T-helper 2 cell (primary cell): ENCODE measurements around the gene PHYH.
"Not testable (repeated sequence)": the region's sequence is repeated elsewhere in the genome, so short reads cannot be mapped to it uniquely, and the experiment has no call there.

Experiments
- DNase-seq, 5 experiments: peaks; one replicate each; pipeline versions ENCODE4 v3.0.0 to v3.0.0-alpha.2; 2012 to 2022

PHYH gene

DNA sequence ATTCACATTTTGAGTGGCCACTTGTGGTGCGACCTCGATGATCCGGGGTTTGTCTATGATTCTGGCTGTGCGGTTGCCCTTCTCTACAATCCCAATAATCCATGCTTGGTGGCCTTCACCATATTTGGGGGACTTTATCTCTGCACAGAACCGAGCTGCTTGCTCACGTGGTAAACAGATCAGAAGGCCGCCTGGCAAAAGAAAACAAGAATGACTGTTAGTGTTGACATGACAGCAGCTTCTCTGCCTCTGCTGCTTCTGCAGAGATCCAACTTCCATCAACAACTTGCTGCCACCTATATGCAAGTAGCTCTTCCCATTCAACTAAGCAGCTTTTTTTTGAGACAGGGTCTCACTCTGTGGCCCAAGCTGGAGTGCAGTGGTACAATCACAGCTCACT is 19.3 kb upstream of the PHYH start:
- no peak for DNase-seq

DNA sequence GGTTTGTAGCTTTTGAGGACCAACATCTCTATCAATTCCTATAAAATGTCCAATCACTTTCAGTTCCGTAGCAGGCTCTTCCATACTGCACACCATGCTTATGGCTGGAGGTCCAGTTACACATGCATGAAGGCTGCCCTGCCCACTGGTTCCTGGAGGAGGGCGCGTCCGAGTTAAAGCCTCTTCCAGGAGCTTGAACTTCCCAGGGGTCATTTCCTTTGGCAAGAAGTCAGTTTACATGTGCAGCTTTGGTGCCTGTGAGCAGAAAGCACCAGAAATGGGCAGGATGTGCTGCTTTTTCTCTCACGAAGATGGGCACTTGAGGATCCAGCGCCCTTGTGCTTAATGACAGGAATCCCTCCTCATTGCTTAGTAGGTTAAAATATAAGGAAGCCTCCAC is 17.6 kb upstream of the PHYH start:
- no peak for DNase-seq

DNA sequence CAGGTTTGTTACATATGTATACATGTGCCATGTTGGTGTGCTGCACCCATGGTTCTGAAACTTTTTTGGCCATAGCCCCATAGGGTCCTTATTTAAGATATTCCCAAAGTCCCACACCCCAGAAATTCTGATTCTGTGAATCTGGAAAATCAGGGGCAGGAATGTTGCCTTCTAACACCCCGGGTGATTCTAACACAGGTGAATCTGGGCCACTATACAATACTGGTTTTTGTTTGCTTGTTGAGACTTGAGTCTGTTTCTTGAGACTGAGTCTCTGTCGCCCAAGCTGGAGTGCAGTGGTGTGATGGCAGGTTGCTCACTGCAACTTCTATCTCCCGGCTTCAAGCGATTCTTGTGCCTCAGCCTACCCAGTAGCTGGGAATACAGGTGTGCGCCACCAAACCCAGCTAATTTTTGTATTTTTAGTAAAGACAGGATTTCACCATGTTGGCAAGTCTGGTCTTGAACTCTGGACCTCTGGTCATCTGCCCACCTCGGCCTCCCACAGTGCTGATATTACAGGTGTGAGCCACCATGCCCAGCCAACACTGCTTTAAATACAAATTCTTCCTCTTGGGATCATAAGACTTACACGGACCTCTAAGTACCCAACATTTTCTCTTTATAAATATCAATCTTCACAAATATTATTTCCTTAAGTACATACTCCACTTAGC is 16.9 kb upstream of the PHYH start:
- DNase-seq = no peak

DNA sequence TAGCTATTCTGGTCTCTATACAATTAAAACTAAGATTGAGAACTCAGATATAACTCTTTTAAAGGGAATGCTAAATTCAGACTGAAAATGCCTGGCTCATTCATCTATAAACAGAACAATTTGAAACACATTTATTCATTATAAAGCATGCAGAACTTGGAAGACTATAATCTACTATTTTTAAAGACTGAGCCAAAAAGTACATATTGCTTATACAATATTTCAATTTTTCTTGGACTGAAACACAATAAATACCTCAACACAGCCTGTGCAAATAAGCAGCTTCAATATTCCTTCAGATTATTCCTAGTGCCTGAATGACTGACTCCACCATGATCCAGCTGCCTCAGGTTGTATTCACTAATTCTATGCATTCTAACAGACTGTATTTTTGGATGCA is 15.5 kb upstream of the PHYH start:
- DNase-seq = no peak

DNA sequence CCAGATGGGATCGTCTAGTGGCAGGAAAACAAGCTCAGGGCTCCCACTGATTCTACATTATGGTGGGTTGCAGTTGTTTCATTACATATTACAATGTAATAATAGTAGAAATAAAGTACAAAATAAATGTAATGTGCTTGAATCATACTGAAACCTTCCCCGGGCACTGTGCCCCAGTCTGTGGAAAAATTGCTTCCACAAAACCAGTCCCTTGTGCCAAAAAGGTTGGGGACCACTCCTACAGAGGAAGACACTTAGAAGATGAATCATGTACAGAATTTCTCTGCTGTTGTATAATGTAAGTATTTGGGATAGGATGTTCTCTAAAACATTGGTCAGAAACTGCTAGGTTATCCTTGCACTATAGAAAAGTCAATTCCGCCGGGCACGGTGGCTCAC is 11.3 kb upstream of the PHYH start:
- no peak for DNase-seq

DNA sequence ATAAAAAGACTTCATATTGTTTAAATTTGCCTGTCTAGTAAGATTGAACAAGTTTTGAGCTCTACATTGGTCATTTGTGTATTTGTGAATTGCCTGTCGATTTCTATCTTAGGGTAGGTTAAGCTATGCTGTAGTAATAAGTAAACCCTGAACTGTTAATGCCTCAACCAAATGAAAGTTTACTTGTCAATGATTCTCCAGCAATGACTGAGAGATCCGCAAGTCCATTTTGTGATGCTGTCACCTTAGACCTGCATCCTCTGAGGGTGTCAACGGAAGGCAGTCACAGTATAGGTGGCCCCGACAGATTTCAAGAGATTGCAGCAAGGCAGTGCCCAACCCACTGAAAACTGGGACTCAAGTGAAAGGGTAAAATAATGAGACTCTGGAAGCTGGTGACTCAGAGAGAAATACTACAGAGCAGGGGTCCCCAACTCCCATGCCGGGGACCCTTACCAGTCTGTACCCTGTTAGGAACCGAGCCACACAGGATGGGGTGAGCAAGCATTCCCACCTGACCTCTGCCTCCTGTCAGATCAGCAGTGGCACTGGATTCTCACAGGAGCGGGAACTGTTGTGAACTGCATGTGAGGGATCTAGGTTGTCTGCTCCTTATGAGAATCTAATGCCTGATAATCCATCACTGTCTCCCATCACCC is 10.8 kb upstream of the PHYH start:
- no peak for DNase-seq

DNA sequence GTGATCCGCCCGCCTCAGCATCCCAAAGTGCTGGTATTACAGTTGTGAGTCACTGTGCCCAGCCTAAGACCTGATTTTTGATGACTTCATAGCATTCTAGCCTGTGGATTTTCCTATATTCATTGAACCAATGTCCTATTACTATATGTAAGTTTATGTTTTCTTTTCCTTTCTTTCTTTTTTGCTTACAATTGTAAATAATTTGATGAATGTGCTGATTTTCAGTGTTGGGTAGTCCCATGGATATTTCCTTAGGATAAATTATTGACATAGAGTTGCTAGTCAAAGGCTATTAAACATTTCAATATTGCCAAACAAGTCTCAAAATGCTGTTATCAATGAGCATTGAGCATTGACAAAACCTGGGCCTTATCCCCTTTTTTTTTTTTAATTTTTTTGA is 9.9 kb upstream of the PHYH start:
- no peak for DNase-seq

DNA sequence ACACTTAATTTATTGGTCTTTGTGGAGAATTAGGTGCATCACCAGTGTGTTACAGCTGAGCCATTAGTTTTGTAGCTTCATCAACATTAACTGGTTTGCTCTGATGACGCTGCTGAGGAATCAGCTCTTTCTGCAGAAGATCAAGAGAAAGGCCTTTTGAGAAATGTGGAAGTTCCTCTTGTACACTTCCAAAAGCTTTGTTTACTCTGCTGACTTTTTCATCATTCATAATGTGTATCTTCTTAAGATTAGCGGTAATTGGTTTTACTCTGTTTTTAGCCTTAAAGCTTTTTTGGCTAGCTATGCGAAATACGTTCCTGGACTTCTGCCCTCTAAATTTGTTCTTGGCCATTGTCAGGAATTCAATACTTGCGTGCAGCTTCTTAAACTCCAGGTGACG is 8.2 kb upstream of the PHYH start:
- no peak for DNase-seq

DNA sequence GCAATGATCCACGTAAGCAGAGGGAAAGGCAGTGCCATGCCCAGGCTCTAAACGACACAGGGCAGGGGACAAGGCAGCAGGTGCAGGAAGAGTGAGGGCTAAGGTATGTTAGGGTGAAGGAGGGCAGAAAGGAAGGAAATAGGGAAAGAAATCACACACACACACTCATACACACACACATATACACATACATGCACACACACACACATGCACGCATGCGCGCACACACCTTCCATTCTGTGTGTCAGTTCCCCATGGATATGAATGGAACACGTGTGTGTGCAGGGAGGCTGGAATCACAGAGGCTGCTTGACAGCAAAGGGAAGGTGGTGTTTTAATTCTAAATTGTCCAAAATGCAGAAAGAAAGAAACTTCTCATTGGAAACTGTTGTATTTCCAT is 6.2 kb upstream of the PHYH start:
- DNase-seq = no peak

DNA sequence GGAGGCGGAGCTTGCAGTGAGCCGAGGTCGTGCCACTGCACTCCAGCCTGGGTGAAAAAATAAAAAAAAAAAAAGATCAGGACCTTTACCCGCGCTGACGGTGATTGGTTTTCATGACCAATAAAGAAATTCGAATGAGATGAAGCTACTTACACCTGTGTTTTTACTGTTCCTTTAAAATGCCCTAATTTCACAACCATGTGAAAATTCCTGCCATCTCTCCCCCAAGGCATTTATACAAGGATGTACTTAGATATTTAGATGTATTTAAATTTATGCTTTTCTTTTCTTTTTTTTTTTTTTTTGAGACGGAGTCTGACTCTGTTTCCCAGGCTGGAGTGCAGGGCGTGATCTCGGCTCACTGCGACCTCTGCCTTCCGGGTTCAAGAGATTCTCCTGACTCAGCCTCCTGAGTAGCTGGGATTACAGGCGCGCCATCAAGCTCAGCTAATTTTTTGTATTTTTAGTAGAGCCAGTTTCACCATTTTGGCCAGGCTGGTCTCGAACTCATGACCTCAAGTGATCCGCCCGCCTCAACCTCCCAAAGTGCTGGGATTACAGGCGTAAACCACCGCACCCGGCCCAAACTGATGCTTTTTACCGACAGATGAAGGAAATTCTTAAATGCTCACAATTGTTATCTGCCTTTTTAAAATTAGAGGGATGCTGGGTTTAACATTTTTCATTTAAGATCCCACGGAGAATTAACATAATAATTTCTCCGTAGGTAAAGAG is 3.1 kb upstream of the PHYH start:
- no peak for DNase-seq

DNA sequence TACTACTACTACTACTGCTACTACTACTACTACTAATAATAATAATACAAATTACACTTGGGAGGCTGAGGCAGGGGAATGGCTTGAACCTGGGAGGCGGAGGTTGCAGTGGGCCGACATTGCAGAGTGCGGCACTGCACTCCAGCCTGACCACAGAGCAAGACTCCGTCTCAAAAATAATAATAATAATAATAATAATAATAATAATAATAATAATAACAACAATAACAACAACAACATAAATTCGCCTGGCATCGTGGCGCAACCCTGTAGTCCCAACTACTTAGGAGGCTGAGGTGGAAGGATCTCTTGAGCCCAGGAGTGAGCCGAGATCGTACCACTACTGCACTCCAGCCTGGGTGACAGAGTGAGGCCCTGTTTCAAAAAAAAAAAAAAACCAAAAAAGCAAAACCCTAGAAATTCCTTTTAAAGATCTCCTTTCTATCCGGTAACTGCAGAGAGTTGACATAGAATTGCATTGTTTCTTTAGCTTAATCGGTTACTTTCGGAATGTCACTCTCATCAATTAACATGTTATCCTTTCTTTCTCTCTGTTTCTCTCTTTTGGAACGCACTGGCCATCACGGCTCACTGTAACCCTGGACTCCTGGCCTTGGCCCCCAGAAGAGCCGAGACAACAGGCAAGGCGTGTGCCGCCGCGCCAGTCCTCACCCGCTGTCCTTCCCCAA is 972 bp downstream of the PHYH start:
- DNase-seq = no peak

DNA sequence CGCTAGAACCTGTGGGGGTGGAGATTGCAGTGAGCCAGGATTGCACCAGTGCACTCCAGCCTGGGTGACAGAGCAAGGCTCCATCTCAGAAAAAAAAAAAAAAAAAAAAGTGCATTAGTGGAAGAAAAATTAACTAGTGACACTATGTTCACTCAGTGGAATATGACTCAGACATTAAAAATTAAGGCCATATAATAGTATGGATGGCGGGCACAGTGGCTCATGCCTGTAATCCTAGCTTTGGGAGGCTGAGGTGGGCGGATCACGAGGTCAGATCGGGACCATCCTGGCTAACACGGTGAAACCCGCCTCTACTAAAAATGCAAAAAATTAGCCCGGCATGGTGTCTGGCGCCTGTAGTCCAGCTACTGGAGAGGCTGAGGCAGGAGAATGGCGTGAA is 3.4 kb downstream of the PHYH start:
- DNase-seq = no peak

DNA sequence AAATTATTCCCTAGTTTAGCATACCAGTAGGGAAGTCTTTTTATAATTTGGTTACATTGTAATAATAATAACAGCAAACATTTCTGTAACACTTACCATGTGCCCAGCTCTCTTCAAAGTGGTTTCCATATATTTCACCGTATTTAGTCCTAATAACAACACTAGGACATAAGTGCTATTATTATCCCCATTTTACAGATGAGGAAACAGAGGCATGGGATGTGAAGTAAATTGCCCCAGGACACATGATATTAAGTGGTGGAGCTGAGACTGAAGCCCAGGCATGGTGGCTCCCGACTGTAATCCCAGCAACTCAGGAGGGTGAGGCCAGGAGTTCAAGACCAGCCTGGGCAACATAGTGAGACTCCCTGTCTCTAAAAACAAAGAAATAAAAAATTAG is 5.1 kb downstream of the PHYH start:
- DNase-seq = no peak

DNA sequence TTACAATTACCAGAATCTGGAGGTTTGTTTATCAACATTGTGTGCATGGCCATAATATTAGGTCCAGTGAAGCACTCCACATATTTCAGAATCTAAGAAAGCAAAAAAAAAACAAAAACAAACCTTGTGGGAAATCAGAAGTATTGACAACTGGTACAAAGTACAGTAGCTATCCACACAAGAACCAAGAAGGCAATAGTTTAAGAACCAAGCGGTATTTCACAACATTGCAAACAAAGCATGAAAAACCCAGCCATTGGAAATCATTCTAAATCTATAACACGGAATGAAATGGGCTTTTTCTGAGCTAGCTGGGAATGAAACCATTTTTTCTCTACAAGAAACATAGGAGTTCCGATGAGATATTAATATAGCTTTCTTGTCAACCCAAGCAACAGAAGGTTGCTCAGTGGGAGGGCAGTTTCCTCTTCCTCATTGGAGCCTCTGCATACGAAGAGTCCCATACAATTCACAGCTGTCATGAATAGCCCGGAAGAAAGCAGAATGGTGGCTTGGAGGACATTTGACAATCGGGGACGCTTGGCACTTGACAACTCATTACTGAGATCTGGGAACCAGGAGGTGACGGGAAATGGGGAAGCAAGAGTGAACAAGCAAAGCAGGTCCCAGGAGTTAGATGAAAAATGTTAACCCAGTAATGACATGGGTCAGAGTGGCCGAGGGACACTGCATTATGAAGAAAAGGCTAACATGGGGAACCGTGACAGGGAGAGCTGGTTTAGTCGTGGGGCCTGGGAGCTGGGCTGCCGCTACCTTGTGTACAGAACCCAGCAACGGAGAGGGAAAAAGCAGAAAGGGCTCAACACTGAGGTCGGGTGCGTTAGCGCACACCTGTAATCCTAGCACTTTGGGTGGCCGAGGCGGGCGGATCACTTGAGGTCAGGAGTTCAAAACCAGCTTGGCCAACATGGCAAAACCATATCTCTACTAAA is 7.8 kb downstream of the PHYH start:
- no peak for DNase-seq

DNA sequence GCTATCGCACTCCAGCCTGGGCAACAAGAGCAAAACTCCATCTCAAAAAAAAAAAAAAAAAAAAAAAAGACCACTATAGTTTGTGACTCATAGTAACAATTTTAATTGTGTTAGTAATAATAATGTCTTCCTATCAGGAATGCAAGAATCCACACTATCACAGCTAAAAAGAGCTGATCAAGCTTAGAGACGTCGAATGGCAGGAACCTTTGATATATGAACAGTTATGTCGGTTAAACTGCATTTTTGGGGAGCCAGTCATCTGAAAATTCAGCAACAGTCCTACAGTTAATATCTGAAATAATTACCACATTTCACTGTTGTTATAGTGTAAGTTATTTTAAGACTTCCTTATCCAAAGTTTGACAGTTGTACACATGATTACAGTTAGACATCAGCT is 8.8 kb downstream of the PHYH start:
- no peak for DNase-seq

DNA sequence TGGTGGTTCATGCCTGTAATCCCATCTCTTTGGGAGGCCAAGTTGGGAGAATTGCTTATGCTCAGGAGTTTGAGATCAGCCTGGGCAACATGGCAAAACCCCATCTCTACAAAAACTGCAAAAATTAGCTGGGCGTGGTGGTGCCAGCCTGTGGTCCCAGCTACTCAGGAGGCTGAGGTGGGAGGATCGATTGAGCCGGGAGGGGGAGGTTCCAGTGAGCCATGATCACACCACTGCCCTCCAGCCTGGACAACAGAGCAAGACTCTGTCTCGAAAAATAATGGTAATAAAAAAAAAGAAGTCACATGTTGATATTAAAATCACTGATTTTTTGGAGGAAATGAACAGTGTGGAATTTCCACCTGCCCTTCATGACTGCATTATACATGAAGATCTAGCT is 15.8 kb downstream of the PHYH start:
- no peak for DNase-seq

DNA sequence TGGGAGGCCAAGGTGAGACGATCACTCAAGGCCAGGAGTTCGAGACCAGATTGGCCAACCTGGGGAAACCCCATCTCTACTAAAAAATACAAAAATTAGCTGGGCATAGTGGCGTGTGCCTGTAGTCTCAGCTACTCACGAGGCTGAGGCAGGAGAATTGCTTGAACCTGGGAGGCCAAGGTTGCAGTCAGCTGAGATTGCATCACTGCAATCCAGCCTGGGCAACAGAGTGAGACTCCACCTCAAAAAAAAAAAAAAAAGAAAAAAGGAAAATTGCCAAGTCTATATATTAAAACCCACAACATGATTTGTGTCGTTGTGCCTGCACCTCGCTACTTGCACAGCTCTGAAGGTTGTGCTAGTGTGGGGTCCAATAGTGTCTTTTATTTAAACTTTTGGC is 17.5 kb downstream of the PHYH start:
- not testable (repeated sequence) for DNase-seq

DNA sequence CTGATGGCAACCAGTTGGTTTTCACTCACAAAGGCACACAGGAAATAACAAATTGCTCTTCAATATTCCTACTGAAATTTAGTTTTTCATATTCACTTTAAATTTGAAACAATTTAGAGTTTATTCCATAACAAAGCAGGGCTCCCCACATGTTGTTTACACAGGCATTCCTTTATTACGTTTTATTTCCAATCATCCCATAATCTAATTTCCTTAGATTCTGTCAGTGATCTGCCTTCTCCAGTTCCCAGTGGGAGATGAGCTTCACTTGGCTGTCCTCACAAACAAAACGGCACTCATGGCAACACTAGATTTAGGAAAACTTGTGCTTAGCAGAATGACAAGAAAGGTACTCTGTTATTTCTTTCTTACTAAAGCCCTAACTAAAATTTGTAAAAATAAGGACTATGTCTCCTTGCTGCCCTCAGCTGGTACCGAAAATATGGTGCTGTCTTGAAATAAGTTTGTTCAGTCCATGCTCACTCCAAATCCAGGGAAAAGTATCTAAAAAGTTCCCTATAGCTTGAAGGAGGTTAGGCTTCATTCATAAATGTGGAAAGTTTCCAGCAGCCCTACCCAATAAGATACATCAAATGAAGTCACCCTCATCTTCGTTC is 23.0 kb downstream of the PHYH start:
- DNase-seq = no peak

DNA sequence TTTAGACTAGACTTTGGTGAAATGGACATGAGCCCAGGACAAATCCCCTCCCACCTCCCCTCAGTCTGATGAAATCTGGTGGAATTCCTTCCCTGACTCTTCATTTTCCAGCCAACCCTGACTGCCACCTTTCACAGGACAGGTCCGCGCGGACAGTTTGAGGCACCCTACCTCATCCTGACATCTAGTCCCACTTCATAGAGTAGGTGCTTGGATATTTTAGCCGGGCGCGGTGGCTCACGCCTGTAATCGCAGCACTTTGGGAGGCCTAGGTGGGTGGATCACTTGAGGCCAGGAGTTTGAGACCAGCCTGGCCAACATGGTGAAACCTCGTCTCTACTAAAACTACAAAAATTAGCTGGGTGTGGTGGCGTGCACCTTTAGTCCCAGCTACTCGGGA is 23.7 kb downstream of the PHYH start:
- DNase-seq = not testable (repeated sequence)

DNA sequence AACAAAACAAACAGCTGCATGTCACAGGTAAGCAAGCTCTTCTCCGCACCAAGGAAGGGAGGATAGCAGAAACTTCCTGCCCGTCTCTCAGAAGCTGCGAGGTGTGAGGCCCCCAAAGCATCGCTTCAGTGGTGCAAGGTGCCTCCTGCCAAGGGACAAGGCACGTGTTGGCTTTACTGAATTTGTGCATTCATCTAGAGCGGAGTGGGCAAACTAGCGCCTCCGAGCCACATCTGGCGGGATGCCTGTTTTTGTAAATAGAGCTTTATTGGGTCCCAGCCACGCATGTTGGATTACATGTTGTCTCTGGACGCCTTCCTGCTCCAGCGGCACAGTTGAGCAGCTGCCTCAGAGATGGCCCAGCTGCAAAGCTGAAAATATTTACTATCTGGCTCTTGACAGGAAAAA is 27.7 kb downstream of the PHYH start:
- no peak for DNase-seq

DNA sequence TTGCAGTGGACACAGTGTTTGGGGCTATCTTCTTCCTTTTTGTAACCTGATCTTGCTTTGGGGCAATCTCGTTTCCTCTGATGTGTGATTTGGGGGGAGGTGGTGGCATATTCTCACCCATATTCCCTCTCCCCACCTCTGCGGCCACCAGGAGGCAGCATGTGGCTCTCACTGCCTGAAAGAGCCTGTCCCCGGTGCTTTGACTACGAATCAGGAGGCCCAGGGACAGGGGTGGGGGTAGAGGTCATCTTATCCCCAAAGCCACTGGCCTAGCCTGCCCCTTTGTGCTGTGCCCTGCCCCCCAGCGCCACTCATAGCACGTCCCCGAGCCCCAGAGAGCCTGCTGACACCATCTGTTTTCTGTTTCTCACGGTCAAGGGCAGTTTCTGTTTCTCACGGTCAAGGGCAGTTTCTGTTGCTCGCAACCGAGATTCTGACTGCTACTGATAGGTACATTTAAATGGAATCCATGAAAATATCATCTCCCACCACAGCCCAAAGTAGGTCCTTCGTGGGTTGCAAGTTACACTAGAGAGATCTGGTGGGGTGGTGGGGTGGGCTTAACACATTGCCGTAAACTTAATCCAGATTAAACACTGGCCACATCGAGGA is 28.2 kb downstream of the PHYH start:
- DNase-seq = peak; percentile 26 to 79 (median 38)
